ENCODE results near the gene WNK2. TPM values are rescaled to one million over a fixed set of nuclear protein-coding genes. Genes with fewer than 3 reads are reported as not detected.
A peak's percentile ranks its signal among the peaks of the same experiment; 100 is the strongest.

WNK2 gene
- total RNA-seq, 1 donor from 2014 or later: 218 TPM

GRCh38 chr9:93302586-93303257 lies 118.8 kb downstream of the WNK2 start:
- TF ChIP-seq CTCF (IDR thresholded peaks at IDR 0.05; ENCODE audit: borderline replicate concordance): peak; percentile 67
- H3K4me1 ChIP-seq: peaks cover 77% of the 10 kb centered on the region
- peaks cover 5% of the 10 kb centered on the region for H3K36me3 ChIP-seq
- no peak overlapping the region for H3K4me3 ChIP-seq
- intact Hi-C loops (cut with micrococcal nuclease): loop anchor here (10.0 kb wide), 1 partner anchor 148 kb away; no protein-coding TSS in a partner anchor
- no peak overlapping the region for H3K27ac ChIP-seq (replicated peaks)
- H3K27me3 ChIP-seq (ENCODE audit: low read depth): peaks cover 8% of the 10 kb centered on the region
- DNase-seq: no peak
- H3K9me3 ChIP-seq (replicated peaks): no peaks in the 10 kb centered on the region

- H3K4me1 ChIP-seq: peaks cover 74% of the 10 kb centered on the region
- no peaks in the 10 kb centered on the region for H3K36me3 ChIP-seq
- intact Hi-C loops (cut with micrococcal nuclease): loop anchor here (10.0 kb wide), 1 partner anchor 149 kb away; no protein-coding TSS in a partner anchor
- H3K4me3 ChIP-seq: no peak overlapping the region
- DNase-seq: no peak
- peaks cover 2% of the 10 kb centered on the region for H3K27me3 ChIP-seq (ENCODE audit: low read depth)
- H3K27ac ChIP-seq (replicated peaks): no peak overlapping the region
- no peak for TF ChIP-seq CTCF (IDR thresholded peaks at IDR 0.05; ENCODE audit: borderline replicate concordance)
- no peaks in the 10 kb centered on the region for H3K9me3 ChIP-seq (replicated peaks)
These were observed 119.4 kb downstream of the WNK2 start for GRCh38 chr9:93303258-93303771.

- H3K27ac ChIP-seq (replicated peaks): peak overlapping the region; percentile 60
These were observed 120.1 kb downstream of the WNK2 start for GRCh38 chr9:93303806-93304573.

GRCh38 chr9:93304574-93305496 lies 120.9 kb downstream of the WNK2 start:
- peak; percentile 71 for TF ChIP-seq CTCF (IDR thresholded peaks at IDR 0.05; ENCODE audit: borderline replicate concordance)
- Histone ChIP-seq H3K4me1 (peaks cover 59% of the 10 kb centered on the region), H3K36me3 (peaks cover 3% of the 10 kb centered on the region), H3K27ac (replicated peaks) (peak overlapping the region; percentile 60), H3K27me3 (ENCODE audit: low read depth) (no peaks in the 10 kb centered on the region), H3K4me3 (no peak overlapping the region), H3K9me3 (replicated peaks) (no peaks in the 10 kb centered on the region)
- intact Hi-C loops (cut with micrococcal nuclease): loop anchor here (10.0 kb wide), 1 partner anchor 150 kb away; no protein-coding TSS in a partner anchor
- DNase-seq: peak; percentile 50

More at GRCh38 chr9:93303806-93304573, 120.1 kb downstream of the WNK2 start:
- Histone ChIP-seq H3K4me3 (no peak overlapping the region), H3K27me3 (ENCODE audit: low read depth) (no peaks in the 10 kb centered on the region), H3K36me3 (peaks cover 3% of the 10 kb centered on the region), H3K9me3 (replicated peaks) (no peaks in the 10 kb centered on the region), H3K4me1 (peaks cover 67% of the 10 kb centered on the region)
- intact Hi-C loops (cut with micrococcal nuclease): loop anchor here (10.0 kb wide), 1 partner anchor 149 kb away; no protein-coding TSS in a partner anchor
- TF ChIP-seq CTCF (IDR thresholded peaks at IDR 0.05; ENCODE audit: borderline replicate concordance): no peak
- DNase-seq: no peak

Data from left ventricle myocardium inferior (tissue), 1 donor.